IMR-90 (cell line): ENCODE results near the gene UBE2N.

Experiments
- POLR2A ChIP-seq: IDR thresholded peaks from 2 replicates; pipeline ENCODE4 v1.6.1; 2012; ENCODE audit warnings: mild to moderate bottlenecking, low read depth, low read length
- TF ChIP-seq, protein P1 (sequence below): conservative IDR thresholded peaks from 2 replicates; pipeline ENCODE4 v1.5.1; 2012; ENCODE audit warnings: mild to moderate bottlenecking, low read depth, low read length, improper control_type of control experiment

DNA sequence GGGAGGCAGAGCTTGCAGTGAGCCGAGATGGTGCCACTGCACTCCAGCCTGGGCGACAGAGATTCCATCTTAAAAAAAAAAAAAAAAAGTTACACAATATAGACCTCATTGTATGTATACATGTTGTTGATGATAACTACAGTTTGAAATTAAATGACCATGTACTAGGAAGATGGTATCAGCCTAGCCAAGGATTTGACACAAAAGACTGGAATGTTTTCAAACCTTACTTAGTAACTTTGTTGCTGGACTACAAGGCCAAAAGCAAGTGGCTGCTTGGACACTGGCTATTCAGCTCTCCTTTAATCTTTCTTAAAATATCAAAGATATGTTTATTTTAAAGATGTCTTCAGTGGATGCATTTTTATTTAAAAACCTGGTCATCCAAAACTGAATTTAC, 82.9 kb downstream of the UBE2N start:
- TF ChIP-seq, protein P1, sequence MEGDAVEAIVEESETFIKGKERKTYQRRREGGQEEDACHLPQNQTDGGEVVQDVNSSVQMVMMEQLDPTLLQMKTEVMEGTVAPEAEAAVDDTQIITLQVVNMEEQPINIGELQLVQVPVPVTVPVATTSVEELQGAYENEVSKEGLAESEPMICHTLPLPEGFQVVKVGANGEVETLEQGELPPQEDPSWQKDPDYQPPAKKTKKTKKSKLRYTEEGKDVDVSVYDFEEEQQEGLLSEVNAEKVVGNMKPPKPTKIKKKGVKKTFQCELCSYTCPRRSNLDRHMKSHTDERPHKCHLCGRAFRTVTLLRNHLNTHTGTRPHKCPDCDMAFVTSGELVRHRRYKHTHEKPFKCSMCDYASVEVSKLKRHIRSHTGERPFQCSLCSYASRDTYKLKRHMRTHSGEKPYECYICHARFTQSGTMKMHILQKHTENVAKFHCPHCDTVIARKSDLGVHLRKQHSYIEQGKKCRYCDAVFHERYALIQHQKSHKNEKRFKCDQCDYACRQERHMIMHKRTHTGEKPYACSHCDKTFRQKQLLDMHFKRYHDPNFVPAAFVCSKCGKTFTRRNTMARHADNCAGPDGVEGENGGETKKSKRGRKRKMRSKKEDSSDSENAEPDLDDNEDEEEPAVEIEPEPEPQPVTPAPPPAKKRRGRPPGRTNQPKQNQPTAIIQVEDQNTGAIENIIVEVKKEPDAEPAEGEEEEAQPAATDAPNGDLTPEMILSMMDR, result no peak
- TF ChIP-seq POLR2A, result no peak
